Measurements from ENCODE around the gene TP73. TPM values are rescaled to one million over a fixed set of nuclear protein-coding genes. Genes with fewer than 3 reads are reported as not detected.

The TP73 gene
- total RNA-seq, 1 donor from 2014 or later, result not detected

DNA sequence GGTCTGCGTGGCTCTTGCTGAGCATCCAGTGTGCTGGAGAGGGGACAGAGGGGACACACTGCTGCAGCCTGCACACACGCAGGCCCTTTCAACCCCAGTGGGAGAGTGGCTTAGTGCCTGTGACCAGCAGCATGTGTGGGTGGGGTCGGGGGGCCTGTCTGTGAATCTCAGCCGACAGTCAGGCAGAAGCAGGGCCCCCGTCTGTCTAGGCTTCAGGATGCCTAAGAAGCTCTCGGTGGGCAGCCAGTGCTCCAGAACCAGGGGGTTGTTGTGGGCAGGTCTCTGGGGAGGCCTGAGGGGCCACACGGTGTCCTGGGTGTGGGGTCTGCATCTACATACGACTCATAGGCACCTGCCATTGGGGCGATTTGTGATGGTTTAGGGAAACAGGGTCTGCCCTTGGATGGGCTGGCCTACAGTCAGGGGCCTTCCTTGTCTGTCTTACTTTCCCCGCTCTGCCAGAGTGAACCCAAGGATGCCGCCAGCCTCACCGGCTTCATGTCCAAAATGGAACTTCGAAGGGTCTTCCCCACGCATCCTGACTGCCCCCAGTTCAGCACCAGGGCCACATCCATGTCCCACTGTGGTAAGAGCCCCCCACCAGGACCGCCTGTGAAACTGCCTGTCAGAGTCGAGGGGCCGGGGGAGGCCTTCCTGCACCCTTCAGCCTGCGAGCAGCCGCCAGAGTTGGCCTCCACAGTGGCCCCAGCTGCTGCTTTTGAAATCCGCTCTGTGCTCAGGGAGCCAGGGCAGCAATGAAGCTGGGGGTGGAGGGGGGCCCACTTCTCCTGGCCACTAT lies 101.5 kb downstream of the TP73 start:
- H3K36me3 Mint-ChIP-seq (ENCODE audit: low read depth, unreplicated experiment), result no peaks in the 10 kb centered on the region
- no peak for DNase-seq (ENCODE audit: low spot score)
- H3K27ac Mint-ChIP-seq (ENCODE audit: unreplicated experiment), result no peak overlapping the region
- no peaks in the 10 kb centered on the region for H3K4me1 Mint-ChIP-seq (ENCODE audit: unreplicated experiment)
- TF ChIP-seq, protein P1, sequence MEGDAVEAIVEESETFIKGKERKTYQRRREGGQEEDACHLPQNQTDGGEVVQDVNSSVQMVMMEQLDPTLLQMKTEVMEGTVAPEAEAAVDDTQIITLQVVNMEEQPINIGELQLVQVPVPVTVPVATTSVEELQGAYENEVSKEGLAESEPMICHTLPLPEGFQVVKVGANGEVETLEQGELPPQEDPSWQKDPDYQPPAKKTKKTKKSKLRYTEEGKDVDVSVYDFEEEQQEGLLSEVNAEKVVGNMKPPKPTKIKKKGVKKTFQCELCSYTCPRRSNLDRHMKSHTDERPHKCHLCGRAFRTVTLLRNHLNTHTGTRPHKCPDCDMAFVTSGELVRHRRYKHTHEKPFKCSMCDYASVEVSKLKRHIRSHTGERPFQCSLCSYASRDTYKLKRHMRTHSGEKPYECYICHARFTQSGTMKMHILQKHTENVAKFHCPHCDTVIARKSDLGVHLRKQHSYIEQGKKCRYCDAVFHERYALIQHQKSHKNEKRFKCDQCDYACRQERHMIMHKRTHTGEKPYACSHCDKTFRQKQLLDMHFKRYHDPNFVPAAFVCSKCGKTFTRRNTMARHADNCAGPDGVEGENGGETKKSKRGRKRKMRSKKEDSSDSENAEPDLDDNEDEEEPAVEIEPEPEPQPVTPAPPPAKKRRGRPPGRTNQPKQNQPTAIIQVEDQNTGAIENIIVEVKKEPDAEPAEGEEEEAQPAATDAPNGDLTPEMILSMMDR (IDR thresholded peaks at IDR 0.05; ENCODE audit: unreplicated experiment), result no peak
- H3K27me3 Mint-ChIP-seq (ENCODE audit: unreplicated experiment), result peaks cover 1% of the 10 kb centered on the region
- H3K9me3 Mint-ChIP-seq (ENCODE audit: unreplicated experiment), result no peaks in the 10 kb centered on the region
- H3K4me3 Mint-ChIP-seq (ENCODE audit: unreplicated experiment), result no peak overlapping the region

DNA sequence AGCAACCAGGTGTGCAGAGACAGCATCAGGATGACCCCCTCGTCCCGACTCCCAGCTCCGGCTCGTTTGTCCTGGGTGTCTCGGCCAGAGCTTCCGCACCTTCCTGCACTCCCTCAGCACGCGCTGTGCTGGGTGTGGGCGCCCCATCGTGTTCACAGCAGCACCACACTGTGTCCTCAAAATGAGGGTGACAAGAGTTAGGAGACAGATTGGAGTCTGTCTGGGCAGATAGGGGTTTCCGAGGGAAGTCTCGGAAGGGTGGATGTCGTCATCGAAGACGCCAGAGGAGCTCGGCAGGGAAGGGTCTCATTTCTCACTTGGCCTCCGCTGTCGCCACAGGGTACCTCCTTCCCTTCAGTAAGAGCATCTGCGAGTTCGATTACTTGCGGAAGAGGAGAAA lies 104.1 kb downstream of the TP73 start:
- Mint-ChIP-seq H3K9me3 (ENCODE audit: unreplicated experiment) (no peaks in the 10 kb centered on the region), H3K36me3 (ENCODE audit: low read depth, unreplicated experiment) (no peaks in the 10 kb centered on the region), H3K4me1 (ENCODE audit: unreplicated experiment) (no peaks in the 10 kb centered on the region), H3K27ac (ENCODE audit: unreplicated experiment) (no peak overlapping the region), H3K27me3 (ENCODE audit: unreplicated experiment) (peaks cover 5% of the 10 kb centered on the region), H3K4me3 (ENCODE audit: unreplicated experiment) (no peak overlapping the region)
- DNase-seq (ENCODE audit: low spot score), result no peak
- TF ChIP-seq, protein P1 (IDR thresholded peaks at IDR 0.05; ENCODE audit: unreplicated experiment), result no peak

DNA sequence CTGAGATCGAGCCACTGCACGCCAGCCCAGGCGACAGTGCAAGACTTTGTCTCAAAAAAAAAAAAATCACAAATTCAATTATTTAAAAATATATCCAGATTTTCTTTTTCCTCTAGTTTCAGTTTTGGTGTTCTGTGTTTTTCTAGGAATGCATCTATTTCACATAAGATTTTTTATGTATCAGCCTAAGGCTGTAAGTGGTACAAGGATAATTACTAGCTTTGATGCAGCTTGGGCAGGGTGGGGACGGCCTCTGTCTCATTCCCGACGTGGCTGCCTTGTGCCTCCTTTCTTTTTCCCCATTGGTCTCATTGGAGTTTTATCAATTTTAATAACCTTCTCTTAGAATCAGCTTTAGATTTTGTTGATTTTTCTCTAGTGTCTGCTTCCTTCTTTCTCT lies 106.8 kb downstream of the TP73 start:
- TF ChIP-seq, protein P1 (IDR thresholded peaks at IDR 0.05; ENCODE audit: unreplicated experiment), result no peak
- DNase-seq (ENCODE audit: low spot score), result no peak
- H3K36me3 Mint-ChIP-seq (ENCODE audit: low read depth, unreplicated experiment), result no peaks in the 10 kb centered on the region
- H3K4me1 Mint-ChIP-seq (ENCODE audit: unreplicated experiment), result no peaks in the 10 kb centered on the region
- peaks cover 9% of the 10 kb centered on the region for H3K27me3 Mint-ChIP-seq (ENCODE audit: unreplicated experiment)
- H3K4me3 Mint-ChIP-seq (ENCODE audit: unreplicated experiment), result no peak overlapping the region
- no peaks in the 10 kb centered on the region for H3K9me3 Mint-ChIP-seq (ENCODE audit: unreplicated experiment)
- no peak overlapping the region for H3K27ac Mint-ChIP-seq (ENCODE audit: unreplicated experiment)

DNA sequence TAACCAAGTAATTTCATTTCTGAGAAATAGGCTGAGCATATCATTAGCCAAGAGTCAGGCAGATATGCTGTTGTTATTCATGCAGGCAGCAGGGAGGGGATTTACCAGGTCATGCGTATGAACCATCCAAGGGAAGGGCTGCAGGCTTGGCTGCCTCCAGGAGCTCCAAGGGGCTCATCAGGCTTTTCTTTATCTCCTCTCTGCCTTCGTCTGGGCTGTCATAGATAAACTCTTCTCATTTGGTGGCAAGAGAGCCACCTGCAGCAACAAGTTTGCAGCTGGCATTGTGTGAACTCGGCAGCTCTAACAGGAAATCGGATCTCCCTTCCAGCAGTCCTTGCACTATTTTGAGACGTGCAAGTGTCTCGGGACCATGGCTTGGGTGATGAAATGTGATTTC lies 107.5 kb downstream of the TP73 start:
- DNase-seq (ENCODE audit: low spot score), result no peak
- TF ChIP-seq, protein P1 (IDR thresholded peaks at IDR 0.05; ENCODE audit: unreplicated experiment), result no peak
- H3K27ac Mint-ChIP-seq (ENCODE audit: unreplicated experiment), result no peak overlapping the region
- peaks cover 12% of the 10 kb centered on the region for H3K27me3 Mint-ChIP-seq (ENCODE audit: unreplicated experiment)
- H3K36me3 Mint-ChIP-seq (ENCODE audit: low read depth, unreplicated experiment), result no peaks in the 10 kb centered on the region
- H3K4me3 Mint-ChIP-seq (ENCODE audit: unreplicated experiment), result no peak overlapping the region
- H3K9me3 Mint-ChIP-seq (ENCODE audit: unreplicated experiment), result no peaks in the 10 kb centered on the region
- H3K4me1 Mint-ChIP-seq (ENCODE audit: unreplicated experiment), result no peaks in the 10 kb centered on the region

DNA sequence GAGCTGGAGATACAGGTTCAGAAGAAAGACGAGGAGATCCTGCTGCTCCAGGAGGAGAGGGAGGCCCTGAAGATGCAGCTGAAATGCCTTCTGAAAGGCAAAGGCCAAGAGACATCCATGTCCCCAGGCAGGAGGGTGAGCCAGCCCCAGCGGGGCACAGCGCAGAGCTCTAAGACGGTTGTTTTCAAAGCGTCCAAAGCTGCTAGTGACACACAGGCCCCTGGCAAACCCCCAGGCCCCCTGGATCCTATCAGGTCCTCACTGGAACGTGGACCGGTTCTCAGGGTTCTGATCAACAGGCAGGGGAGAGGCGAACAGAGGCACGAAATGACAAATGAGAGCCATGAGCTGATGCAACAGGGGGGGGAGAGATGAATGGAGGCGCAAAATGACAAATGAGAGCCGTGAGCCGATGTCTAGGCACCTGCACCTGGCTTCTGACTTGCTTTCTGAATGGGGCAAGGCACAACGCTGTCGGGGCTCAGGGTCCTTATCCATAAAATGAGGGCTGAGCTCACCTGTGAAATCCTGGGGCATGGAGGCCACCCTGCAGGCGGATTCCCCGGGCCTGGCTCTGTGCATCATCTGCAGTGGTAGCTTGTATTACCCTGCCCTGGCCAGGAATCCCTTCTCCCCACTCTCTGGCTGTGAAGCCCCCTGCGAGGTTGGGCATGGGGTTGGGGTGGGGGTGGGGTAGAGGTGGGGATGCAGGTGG lies 109.1 kb downstream of the TP73 start:
- TF ChIP-seq, protein P1 (IDR thresholded peaks at IDR 0.05; ENCODE audit: unreplicated experiment), result no peak
- H3K36me3 Mint-ChIP-seq (ENCODE audit: low read depth, unreplicated experiment), result no peaks in the 10 kb centered on the region
- peaks cover 12% of the 10 kb centered on the region for H3K27me3 Mint-ChIP-seq (ENCODE audit: unreplicated experiment)
- H3K9me3 Mint-ChIP-seq (ENCODE audit: unreplicated experiment), result no peaks in the 10 kb centered on the region
- H3K27ac Mint-ChIP-seq (ENCODE audit: unreplicated experiment), result no peak overlapping the region
- DNase-seq (ENCODE audit: low spot score), result no peak
- H3K4me3 Mint-ChIP-seq (ENCODE audit: unreplicated experiment), result no peak overlapping the region
- H3K4me1 Mint-ChIP-seq (ENCODE audit: unreplicated experiment), result no peaks in the 10 kb centered on the region

Data from endothelial cell (in vitro differentiated cells).